GM12872 (cell line): Measurements from ENCODE around the gene CDH6.

Source experiments
- CTCF ChIP-seq: IDR thresholded peaks from 3 replicates; pipeline ENCODE4 v1.5.1; 2011; ENCODE audit warnings: low read depth, mild to moderate bottlenecking, low read length, moderate library complexity; ENCODE audit not compliant: insufficient read depth

The CDH6 gene

GRCh38 chr5:31231177-31231838, 37.8 kb downstream of the CDH6 start:
- TF ChIP-seq CTCF = no peak

GRCh38 chr5:31232273-31232888, 38.9 kb downstream of the CDH6 start:
- TF ChIP-seq CTCF = peak; percentile 64

- TF ChIP-seq CTCF = no peak
These were observed 41.9 kb downstream of the CDH6 start for GRCh38 chr5:31235381-31235780.

- no peak for TF ChIP-seq CTCF
These were observed 42.9 kb downstream of the CDH6 start for GRCh38 chr5:31236339-31236738.

GRCh38 chr5:31237174-31237573, 43.7 kb downstream of the CDH6 start:
- TF ChIP-seq CTCF = no peak

- no peak for TF ChIP-seq CTCF
These were observed 45.0 kb downstream of the CDH6 start for GRCh38 chr5:31238497-31238896.

GRCh38 chr5:31244921-31245320, 51.4 kb downstream of the CDH6 start:
- TF ChIP-seq CTCF = no peak
